ENCODE measurements around the gene YAE1.
A peak's percentile ranks its signal among the peaks of the same experiment; 100 is the strongest.

The YAE1 gene

GRCh38 chr7:39557222-39557621 is 9.0 kb upstream of the YAE1 start:
- no peak for DNase-seq (ENCODE audit: low read depth)

GRCh38 chr7:39557911-39558310 is 8.3 kb upstream of the YAE1 start:
- DNase-seq (ENCODE audit: low read depth): no peak

- no peak for DNase-seq (ENCODE audit: low read depth)
Observed at GRCh38 chr7:39560408-39560807, 5.8 kb upstream of the YAE1 start.

- DNase-seq (ENCODE audit: low read depth): no peak
Observed at GRCh38 chr7:39560997-39561396, 5.2 kb upstream of the YAE1 start.

GRCh38 chr7:39565538-39565937 is 666 bp upstream of the YAE1 start:
- DNase-seq (ENCODE audit: low read depth): no peak

- no peak for DNase-seq (ENCODE audit: low read depth)
Observed at GRCh38 chr7:39567294-39567693, 1.1 kb downstream of the YAE1 start.

- DNase-seq (ENCODE audit: low read depth): no peak
Observed at GRCh38 chr7:39574673-39575349, 8.6 kb downstream of the YAE1 start.

GRCh38 chr7:39577229-39577874 is 11.1 kb downstream of the YAE1 start:
- no peak for DNase-seq (ENCODE audit: low read depth)

GRCh38 chr7:39580149-39580874 is 14.1 kb downstream of the YAE1 start:
- DNase-seq (ENCODE audit: low read depth): peak; percentile 78

- no peak for DNase-seq (ENCODE audit: low read depth)
Observed at GRCh38 chr7:39582536-39582935, 16.3 kb downstream of the YAE1 start.

GRCh38 chr7:39583539-39583938 is 17.3 kb downstream of the YAE1 start:
- no peak for DNase-seq (ENCODE audit: low read depth)

- no peak for DNase-seq (ENCODE audit: low read depth)
Observed at GRCh38 chr7:39587393-39587792, 21.2 kb downstream of the YAE1 start.

- no peak for DNase-seq (ENCODE audit: low read depth)
Observed at GRCh38 chr7:39588416-39588815, 22.2 kb downstream of the YAE1 start.

GRCh38 chr7:39589323-39590111 is 23.3 kb downstream of the YAE1 start:
- peak; percentile 53 for DNase-seq (ENCODE audit: low read depth)

GRCh38 chr7:39592586-39592985 is 26.4 kb downstream of the YAE1 start:
- no peak for DNase-seq (ENCODE audit: low read depth)

- no peak for DNase-seq (ENCODE audit: low read depth)
Observed at GRCh38 chr7:39594988-39595620, 28.9 kb downstream of the YAE1 start.

- no peak for DNase-seq (ENCODE audit: low read depth)
Observed at GRCh38 chr7:39602351-39602750, 36.1 kb downstream of the YAE1 start.

GRCh38 chr7:39603924-39604323 is 37.7 kb downstream of the YAE1 start:
- DNase-seq (ENCODE audit: low read depth): no peak

GRCh38 chr7:39605087-39605486 is 38.9 kb downstream of the YAE1 start:
- no peak for DNase-seq (ENCODE audit: low read depth)

GRCh38 chr7:39606352-39606751 is 40.1 kb downstream of the YAE1 start:
- no peak for DNase-seq (ENCODE audit: low read depth)

GRCh38 chr7:39606941-39607340 is 40.7 kb downstream of the YAE1 start:
- no peak for DNase-seq (ENCODE audit: low read depth)

GRCh38 chr7:39607865-39608264 is 41.7 kb downstream of the YAE1 start:
- DNase-seq (ENCODE audit: low read depth): no peak
